DMS114 treated with DMSO at 0.1 percent for 48 hours (cell line): ENCODE data around the gene BBS9.

Experiments used
- DNase-seq: peaks from one replicate; lab custom pipeline; 2025; ENCODE audit not compliant: unreplicated experiment; lab: John Stamatoyannopoulos, UW

BBS9 gene

DNA sequence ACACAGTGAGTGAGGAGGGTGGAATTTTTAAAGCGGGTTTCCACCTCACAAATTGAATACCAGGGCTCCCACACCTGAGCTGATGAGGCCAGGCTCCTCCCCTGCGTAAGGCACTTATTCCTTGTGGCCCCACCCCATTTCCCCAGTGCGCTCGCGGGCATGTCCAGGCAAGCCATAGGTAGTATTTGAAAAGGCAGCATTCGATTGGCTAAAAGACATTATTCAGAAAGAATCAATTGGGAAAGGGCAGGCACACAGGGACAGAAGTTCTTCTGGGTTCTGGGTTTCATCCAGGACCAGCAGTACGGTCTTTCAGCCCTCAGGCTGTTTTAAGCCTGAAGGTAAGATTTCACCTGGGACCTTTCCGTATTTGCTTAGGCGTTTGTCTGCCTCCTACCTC, 222.3 kb downstream of the BBS9 start:
- no peak for DNase-seq

DNA sequence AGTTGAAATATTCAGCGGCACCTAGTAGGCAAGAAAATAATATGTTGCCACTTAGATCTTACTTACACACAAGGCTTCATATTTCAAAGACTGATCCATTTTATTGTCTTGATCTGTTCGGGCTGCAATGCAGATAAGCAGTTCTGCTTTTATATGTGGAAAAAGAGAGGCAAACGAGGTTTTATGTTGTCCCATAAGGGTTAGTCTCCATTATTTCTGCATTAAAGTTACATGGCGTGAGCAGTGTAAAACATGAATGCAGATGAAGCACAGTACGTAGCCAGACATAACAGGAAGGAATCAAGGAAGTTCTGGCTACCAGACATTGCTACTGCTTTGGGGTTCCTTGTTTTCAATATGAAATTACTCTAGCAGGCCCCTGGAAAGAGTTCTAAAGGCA, 224.8 kb downstream of the BBS9 start:
- DNase-seq: no peak

DNA sequence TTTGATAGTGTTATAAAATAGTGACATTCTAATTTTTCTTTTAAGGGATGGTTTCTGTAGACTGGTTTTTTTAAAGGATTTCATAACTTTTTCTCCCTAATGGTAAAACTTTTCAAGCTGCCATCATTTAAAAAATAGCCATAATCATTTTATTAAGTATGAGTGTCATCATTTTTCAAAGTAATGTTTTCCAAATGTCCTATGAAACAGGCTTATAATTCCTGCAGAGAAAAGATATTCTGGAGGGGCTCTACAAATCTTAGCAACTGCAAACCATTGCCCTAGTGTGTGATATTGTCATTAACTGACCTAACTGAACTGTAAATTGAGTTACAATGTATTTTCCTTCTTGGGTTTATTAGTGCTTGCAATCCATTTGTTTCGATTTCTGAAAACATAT, 226.0 kb downstream of the BBS9 start:
- DNase-seq: no peak

DNA sequence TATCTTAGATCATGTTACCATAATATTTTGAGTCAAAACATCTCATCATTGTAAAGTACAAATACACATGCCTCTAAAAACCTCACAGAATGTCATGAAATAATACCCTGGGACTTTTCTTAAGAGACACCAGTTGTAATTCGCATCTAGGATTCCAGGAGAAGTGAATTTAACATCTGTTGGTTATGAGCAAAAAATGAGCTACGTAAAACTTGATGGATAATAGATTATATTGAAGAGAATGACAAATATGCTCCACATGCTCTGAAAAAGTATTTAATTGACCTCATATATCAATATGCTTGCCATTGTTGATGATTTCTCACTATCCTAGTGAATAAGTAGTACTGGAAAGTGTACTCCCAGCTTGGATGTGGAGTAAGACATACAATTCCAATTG, 227.0 kb downstream of the BBS9 start:
- DNase-seq: no peak

DNA sequence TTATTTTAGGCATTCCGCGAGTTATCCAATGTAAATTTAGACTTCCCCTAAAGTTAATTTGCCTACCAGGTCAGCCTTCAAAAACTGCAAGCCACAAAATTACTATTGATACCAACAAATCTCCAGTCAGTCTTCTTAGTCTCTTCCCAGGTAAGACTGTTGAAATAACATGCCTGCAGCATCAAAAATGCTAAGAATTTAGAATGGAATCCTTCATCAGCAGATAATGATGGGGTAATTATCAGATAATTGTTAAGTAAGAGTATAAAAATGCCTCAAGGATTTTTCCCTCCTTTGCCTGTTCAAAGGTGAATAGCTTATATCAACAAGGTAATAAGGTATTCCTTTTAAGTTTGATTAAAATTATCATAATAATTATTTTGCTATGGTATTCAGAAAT, 228.5 kb downstream of the BBS9 start:
- DNase-seq: no peak

DNA sequence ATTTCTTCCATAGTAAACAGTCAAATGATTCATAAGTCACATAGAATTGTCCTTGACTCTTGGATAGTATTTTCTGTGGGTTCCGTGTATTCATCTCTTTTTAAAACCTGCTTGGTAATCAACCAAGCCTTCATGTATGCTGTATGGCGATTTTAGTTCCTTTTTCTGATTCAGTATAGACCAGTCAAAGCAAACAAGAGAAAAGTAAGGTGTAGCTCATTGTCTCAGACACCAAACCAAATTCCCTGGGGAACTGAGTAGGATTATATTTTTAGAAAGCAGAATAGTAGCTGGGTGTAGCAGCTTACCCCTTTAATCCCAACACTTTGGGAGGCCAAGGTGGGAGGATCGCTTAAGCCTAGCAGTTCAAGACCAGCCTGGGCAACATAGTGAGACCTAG, 240.5 kb downstream of the BBS9 start:
- no peak for DNase-seq

DNA sequence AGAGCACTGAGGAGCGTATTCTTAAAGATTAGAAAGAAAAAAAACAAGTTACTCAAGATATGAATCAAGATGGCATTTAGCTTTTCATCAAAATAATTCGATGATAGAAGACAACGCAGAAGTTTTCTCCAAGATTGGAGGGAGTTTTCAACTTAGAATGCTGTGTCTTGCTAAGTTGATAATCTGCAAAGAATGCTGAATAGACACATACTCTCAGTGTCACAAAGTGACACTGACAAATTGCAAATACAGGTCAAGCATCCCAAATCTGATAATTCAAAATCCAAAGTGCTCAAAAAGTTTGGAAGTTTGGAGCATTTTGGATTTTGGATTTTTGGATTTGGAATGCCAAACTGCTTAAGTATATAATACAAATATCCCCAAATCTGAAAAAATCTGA, 243.8 kb downstream of the BBS9 start:
- DNase-seq: no peak

DNA sequence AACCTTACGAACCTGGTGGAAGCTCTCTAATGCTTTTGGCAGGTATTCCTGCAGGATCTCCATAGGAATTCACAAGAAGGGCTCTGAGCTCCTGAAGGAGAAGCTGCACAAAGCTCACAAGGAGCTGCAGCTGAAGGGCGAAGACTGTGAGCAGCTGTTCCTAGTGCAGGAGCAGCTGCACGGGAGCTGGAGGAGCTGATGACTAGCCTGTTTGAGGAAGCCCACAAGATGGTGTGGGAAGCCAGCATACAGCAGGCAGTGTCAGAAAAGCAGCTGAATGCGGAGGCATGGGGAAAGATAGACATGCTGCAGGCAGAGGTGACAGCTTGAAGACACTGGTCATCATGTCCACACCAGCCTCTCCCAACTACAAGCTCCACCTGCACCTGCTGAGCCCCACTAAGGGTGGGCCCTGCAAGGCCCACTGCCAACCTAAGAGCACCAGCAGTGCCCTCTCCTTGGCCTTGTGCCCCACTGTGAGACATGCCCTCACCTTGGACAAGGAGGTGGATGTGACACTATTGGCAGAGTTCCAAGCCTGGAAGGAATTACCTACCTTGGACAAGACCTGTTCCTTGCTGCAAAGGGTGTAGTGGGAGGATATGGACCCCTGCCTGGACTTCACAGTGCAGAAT, 250.6 kb downstream of the BBS9 start:
- DNase-seq: no peak

DNA sequence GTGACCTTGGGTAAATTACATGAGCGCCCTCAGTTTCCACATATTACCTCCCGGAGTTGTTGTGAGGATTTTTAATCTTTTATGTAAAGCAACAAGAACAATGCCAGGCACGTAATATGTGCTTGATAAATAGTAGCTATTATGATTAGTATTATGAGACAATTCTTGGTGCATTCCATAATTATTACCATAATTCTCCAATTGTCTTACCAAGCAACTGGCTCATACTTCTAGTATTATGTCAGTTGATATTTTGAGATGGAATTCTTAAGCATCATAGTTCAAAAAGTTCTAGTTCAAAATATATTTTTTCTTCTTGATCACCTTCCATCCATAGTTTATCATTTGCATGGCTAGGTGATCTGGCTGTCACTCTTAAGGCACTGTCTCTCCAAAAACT, 259.0 kb downstream of the BBS9 start:
- DNase-seq: no peak

DNA sequence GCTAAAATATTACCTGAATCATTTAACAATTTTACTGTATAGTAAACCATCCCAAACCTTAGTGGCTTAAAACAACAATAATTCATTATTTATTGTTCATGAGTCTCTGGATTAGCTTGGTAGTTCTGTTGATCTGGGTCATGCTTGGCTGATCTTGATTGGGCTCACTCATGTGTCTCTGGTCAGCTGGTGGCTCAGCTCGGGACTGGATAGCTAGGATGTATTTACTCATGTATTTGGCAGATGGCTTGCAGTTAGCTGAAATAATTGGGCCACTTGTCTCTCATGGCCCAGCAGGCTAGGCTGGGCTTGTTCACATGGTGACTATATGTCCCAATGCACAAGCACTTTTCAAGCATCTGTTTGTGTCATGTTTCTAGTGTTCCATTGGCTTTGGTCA, 262.8 kb downstream of the BBS9 start:
- no peak for DNase-seq

DNA sequence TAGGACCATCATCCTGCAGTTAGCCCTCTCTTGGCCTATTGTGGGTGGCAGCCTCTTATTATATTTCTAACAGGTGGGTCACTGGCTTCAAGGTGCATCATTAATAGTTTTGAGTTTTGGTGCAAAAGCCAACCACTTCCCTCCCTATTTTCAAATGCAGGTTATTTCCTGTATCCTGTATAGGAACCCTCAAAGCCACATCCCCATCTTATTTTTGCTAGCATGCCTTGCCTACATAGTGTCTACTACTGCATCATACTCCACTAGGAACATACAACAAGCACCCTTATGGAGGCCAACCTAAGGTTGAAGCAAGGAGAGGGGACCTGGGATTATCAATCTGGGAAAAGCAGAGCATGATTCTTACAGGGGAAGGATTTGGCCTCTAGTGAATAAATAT, 264.4 kb downstream of the BBS9 start:
- no peak for DNase-seq

DNA sequence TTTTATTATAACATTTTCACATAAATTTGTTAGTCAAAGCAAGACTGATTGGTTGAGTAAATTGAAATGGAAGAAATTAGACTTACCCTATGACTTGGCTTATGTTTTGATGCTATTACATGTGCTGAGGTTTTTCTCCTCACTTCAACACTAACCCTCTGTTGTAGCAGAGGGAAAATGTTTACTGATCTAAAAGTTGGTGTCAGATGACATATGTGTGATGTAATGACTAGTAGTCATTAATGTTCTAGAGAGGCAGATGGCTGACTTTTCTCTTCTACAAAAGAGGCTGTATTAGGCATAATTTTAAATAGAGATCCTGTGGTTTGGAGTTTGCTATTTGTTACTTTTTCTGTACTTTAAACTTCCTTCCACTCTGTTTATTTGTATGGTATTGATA, 266.0 kb downstream of the BBS9 start:
- no peak for DNase-seq

DNA sequence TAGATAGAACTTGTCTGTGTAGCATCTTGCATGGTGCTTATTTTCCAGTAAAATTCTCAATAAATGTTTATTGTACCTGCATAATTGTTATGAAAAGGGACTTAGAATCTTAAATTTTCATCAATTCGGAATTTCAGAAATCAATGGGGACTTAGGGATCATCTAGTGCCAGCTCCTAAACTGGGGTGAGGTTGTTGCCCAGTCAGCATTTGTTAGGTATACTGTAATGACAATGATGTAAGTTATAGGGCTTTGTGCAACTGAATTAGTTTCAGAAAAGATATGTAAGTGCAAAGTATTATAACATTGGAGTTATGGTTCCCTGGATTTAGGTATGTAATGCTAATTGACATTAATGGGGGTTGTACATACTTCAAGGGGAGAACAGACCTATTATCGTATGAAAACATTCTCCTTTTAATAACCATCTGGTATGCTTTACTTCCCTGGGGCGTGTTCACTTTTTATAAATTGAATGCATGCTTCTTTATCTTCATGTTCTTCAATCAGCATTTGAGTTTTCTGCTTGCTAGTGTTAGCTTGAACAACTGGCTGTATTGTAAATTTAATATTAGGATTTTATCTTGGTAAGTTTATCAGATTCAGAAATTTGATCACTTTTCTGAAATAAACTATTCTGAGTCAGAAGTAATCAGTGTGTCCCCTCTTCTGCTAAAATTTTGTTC, 270.3 kb downstream of the BBS9 start:
- no peak for DNase-seq

DNA sequence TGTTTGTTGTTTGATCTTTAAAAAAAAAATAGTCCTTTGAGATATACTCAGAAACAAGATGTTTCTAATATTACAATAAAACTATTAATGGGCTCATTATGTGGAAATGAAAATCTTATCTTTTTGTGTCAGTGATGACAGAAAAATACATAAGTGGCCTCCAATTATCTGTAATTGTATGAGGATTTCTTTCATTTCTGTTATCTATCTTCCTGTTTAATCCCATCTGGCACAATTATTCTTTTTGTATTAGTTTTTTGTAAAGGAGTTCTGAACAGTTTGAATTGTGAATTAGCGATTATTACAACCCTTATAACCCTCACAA, 270.8 kb downstream of the BBS9 start:
- no peak for DNase-seq

DNA sequence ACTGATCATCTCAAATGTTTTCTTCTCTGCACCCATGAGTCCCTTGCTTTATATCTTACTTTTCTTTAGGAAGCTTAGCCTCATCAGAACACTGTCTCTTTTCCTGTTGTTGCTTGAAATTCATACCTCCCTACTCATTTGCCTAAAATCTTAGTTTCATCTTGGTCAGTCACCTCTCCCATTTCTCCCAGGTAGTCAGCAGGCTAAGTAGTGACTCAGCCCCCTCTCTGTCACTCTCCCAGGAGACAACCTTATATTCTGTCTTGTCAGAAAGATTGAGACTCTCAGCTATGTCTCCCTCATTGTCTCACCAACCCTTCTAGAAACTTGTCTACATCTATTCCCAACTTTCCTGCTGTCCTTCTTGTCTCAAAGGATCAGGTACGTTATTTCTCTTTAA, 280.9 kb downstream of the BBS9 start:
- no peak for DNase-seq

DNA sequence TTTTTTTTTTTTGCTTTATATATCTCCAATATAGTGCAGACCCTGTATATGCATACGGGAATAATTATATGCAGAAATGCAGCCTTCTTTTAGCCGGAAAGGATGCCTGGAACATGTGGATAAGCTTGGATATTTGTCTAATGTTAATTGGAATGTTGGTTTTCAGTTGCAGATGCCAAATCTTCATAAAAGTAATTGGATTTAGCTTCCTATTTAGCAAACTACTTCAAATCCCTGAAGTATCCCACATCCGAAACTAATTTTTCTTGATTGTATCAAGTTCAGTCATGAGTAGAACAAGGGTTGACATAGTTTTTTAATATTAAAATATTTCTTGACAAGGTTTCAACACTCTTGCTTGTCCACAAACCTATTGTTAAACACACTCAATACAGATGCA, 281.7 kb downstream of the BBS9 start:
- DNase-seq: no peak

DNA sequence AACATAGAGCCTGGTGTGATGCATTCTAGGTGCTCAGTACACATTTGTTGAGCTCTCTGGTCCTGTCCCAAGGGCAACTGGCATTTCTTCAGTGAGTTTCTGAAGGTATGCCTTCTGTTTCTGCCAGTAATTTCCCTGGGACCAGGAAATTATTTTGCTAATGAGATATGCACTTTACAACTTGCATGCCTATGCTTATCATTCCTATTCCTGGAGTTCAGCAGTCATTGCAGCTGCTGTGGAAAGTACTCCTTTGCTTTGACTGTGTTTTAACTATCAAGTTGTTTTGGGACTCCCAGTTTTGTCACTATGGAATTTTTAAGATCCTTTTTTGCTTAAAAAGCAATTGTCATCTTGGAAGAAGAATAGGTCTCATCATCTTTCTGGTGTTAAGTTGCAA, 283.0 kb downstream of the BBS9 start:
- no peak for DNase-seq

DNA sequence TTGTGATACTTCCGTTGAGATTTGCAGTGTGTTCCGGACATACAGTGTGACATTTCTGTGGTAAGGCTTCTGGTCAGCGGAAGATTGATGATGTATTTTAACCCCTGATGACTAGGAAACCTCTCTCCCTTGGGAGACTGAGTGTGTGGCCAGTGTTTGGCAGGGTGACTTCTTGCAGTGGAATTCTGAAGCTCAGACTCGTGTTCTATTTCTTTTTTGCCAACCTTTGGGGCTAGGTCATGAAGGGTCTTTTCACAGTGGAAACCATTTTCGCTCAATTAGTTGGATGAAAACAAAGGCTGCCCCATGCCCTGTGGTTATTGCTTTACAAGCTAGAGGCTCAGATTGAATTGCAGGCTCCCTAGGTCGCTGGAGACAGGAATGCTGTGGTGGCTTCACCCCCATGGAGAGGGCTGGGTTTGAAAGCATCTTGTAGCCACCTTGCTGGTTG, 288.9 kb downstream of the BBS9 start:
- DNase-seq: no peak

DNA sequence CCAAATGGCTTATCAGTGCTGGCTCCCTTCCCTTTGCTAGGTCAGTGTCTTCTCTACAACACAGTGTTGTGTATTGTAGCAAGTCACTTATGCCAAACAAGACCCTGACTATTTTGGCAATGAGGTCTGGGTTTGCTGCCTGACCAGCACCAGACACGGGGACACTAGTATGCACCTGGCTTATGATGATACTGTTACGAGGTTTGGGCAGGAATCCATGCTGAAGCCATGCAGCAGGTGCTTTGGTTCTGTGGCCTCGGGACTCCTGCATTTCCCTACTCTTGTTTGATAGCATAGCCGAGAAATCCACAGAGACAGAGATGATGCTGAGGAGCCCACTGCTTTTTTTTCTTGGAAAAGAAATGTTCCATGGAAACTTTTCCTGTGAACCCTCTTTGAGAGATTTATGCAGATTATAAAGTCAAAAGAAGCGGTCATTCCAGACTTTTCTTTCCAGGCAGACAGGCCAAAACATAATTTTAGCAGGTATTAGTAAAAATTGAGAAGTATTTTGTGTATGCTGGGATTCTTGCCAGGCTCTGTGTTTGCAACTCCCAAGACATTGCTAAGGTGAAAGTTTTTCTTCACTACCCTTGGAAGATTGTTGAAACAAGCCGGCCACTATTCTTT, 291.1 kb downstream of the BBS9 start:
- no peak for DNase-seq

DNA sequence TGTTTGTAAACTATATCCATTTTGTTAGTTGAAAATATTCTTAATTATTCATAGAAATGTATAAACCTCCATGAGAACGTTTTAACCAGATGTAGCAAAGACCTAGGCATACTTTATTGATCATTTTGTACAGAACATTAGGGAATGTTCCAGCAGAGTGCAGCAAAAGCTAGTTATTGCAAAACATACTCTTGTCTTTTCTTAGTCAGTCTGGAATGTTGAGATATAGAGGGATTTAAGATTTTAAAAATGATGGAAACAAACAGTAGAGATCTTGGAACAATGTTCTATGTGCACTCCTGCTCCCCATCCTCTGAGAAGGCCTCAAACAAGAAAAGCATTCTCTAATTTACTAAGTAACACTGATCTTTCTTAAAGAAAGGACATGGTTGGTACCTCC, 292.1 kb downstream of the BBS9 start:
- no peak for DNase-seq

DNA sequence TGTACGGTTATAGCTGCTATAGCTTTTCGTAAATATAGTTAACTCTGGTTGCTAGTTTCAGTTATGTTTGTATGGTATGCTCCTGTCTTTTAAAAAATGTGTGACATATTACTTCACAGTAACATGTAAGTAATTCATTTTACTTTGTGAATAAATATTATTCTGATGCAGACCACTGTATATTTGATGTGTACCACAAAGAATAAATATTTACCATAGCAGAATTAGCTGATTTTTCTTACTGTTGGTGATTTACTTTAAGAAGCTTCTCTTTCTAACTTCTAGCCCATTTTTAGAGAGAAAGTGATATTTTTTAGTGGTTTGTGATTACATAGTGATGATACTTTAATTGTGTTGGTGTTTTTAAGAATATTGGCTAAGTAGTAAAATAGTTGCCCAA, 292.8 kb downstream of the BBS9 start:
- DNase-seq: no peak

DNA sequence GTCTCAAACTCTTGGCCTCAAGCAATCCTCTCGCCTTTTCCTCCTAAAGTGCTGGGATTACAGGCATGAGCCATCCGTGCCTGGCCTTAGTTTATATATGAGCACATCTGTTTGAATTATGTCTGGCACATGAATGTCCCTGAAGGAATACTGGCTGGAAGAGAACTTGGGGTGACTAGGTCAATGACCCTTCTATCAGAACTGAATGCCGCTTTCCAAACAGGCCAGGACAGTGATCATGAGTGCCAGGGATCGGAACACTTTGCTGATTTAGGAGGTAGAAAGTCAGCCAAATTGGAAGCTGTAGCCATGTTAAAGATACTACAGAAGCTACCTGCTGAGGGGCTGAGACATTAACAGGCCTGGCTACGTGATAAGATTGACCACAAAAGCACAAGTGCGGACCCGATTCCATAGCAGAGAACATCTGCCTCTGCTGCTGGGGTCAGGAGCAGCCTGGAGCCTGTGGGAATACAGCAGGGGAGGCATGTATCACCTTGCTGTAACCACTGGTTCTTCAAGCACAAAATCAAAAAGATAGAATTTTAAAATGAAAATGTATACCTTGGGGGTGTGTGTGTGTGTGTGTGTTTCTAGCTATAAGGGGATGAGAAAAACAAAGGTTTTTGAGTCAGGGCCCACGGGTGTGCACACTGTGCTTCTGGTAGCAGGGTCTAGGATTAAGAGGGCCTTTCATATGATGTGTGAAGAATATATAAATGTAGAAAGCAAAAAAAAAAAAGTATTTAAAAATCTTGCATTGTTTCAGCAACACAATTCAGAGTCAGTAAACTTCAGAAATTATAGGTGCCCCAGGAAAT, 293.7 kb downstream of the BBS9 start:
- DNase-seq: no peak
